ENCODE measurements around the gene MAPK14. TPM values are rescaled to one million over a fixed set of nuclear protein-coding genes. Genes with fewer than 3 reads are reported as not detected.

Gene MAPK14
- total and polyA plus RNA-seq, 3 donors from 2014 or later = 21.8 to 58.3 (median 57.3) TPM

DNA sequence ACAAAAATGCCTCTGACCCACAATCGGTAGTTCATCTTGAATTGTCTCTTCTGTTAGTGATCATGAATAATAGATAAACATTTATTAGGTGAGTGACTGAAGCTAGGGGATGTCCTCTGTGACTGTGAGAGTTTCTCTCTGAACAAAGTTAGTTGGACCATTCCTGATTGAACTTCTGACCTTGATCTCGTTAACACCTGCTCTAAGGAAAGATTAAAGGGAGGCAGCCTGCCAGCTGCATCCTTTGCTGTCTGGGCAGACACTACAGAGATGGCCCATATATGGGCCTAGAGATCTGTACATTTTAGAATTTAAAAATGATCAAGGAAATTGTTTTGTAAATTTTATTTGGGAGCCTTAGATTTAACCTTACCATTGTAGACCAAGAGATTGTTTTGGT, 27.3 kb downstream of the MAPK14 start:
- TF ChIP-seq, protein P1, sequence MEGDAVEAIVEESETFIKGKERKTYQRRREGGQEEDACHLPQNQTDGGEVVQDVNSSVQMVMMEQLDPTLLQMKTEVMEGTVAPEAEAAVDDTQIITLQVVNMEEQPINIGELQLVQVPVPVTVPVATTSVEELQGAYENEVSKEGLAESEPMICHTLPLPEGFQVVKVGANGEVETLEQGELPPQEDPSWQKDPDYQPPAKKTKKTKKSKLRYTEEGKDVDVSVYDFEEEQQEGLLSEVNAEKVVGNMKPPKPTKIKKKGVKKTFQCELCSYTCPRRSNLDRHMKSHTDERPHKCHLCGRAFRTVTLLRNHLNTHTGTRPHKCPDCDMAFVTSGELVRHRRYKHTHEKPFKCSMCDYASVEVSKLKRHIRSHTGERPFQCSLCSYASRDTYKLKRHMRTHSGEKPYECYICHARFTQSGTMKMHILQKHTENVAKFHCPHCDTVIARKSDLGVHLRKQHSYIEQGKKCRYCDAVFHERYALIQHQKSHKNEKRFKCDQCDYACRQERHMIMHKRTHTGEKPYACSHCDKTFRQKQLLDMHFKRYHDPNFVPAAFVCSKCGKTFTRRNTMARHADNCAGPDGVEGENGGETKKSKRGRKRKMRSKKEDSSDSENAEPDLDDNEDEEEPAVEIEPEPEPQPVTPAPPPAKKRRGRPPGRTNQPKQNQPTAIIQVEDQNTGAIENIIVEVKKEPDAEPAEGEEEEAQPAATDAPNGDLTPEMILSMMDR (IDR thresholded peaks at IDR 0.05) = no peak
- no peak for TF ChIP-seq POLR2A (IDR thresholded peaks at IDR 0.05)
- Histone ChIP-seq H3K9me3 (no peaks in the 10 kb centered on the region), H3K27me3 (no peaks in the 10 kb centered on the region), H3K4me3 (no peak overlapping the region), H3K4me1 (no peaks in the 10 kb centered on the region), H3K27ac (no peak overlapping the region), H3K36me3 (ENCODE audit: low read depth, missing control alignments) (no peaks in the 10 kb centered on the region)
- WGBS, 2 donors = 50 to 66% methylated on average over 2 of the region's 2 CpGs
- no peak for DNase-seq
- intact Hi-C loops (cut with DNase I; ENCODE audit: low total_unique reads) = no loop called here

DNA sequence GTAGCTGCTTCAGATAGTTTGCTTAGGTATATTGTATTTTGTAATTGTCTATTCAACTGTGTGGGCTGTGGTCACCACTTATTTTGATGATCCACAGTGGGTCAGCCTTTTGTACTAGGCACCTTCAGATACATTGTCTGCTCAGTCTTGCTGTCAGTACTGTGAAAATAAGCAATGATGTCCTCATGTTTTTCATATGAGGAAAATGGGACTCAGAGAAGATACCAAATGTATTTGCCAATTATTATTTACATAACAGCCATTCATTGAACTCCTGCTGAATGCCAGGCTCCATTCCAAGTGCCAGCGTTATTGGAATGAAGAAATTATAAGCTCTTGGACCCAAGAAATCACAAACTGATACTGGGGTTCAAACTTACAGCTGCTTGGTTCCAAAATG, 28.6 kb downstream of the MAPK14 start:
- intact Hi-C loops (cut with DNase I; ENCODE audit: low total_unique reads) = no loop called here
- H3K4me1 ChIP-seq = no peaks in the 10 kb centered on the region
- H3K9me3 ChIP-seq = no peaks in the 10 kb centered on the region
- no peaks in the 10 kb centered on the region for H3K36me3 ChIP-seq (ENCODE audit: low read depth, missing control alignments)
- WGBS, 2 donors = 72 to 74% methylated on average over 1 of the region's 1 CpG
- no peaks in the 10 kb centered on the region for H3K27me3 ChIP-seq
- no peak overlapping the region for H3K4me3 ChIP-seq
- no peak for DNase-seq
- H3K27ac ChIP-seq = no peak overlapping the region
- TF ChIP-seq POLR2A (IDR thresholded peaks at IDR 0.05) = no peak
- TF ChIP-seq, protein P1 (IDR thresholded peaks at IDR 0.05) = no peak

DNA sequence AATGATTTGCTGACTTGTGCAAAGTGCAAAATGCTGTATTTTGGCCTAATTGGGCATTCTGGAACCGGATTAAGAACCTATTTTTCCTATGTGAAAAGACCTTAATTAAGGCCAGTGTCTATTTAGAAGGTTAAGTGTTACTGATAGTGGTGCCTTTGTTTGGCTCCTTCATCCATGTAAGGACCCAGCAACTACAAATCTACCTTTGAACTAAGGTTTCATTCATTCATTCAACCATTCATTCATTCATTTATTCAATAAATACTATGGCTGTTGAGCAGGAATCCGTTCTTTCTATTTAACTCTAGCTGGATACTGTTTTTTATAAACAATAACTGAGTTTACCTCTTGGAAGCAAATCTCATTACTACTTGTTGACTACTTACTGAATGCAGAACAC, 33.6 kb downstream of the MAPK14 start:
- TF ChIP-seq, protein P1 (IDR thresholded peaks at IDR 0.05) = no peak
- TF ChIP-seq POLR2A (IDR thresholded peaks at IDR 0.05) = no peak
- Histone ChIP-seq H3K9me3 (no peaks in the 10 kb centered on the region), H3K4me3 (no peak overlapping the region), H3K27me3 (no peaks in the 10 kb centered on the region), H3K27ac (no peak overlapping the region), H3K36me3 (ENCODE audit: low read depth, missing control alignments) (no peaks in the 10 kb centered on the region), H3K4me1 (peaks cover 8% of the 10 kb centered on the region)
- 39 to 40% methylated on average over 2 of the region's 2 CpGs for WGBS, 2 donors
- DNase-seq = no peak
- intact Hi-C loops (cut with DNase I; ENCODE audit: low total_unique reads) = no loop called here

DNA sequence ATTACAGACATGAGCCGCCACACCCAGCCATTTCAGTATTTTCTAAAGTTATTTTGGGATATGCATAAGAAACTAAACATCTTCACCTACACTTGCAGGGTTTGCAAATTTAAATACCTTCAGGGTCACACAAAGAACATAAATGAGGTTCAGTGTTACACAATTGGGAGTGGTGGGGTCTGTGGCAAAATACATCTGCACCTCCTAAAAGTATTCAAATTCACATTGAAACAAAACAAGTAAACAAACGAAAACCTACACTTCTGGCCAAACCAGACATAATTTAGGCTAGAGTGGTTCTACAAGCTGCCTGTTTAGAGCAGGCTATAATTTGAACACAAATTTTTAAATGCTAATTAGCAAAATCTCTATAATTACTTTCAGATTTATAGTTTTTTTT, 34.6 kb downstream of the MAPK14 start:
- Histone ChIP-seq H3K27ac (no peak overlapping the region), H3K27me3 (no peaks in the 10 kb centered on the region), H3K36me3 (ENCODE audit: low read depth, missing control alignments) (no peaks in the 10 kb centered on the region), H3K9me3 (no peaks in the 10 kb centered on the region), H3K4me1 (peaks cover 8% of the 10 kb centered on the region), H3K4me3 (no peak overlapping the region)
- TF ChIP-seq, protein P1 (IDR thresholded peaks at IDR 0.05) = no peak
- TF ChIP-seq POLR2A (IDR thresholded peaks at IDR 0.05) = no peak
- WGBS, 2 donors = 93 to 94% methylated on average over 2 of the region's 2 CpGs
- DNase-seq = no peak
- intact Hi-C loops (cut with DNase I; ENCODE audit: low total_unique reads) = no loop called here

DNA sequence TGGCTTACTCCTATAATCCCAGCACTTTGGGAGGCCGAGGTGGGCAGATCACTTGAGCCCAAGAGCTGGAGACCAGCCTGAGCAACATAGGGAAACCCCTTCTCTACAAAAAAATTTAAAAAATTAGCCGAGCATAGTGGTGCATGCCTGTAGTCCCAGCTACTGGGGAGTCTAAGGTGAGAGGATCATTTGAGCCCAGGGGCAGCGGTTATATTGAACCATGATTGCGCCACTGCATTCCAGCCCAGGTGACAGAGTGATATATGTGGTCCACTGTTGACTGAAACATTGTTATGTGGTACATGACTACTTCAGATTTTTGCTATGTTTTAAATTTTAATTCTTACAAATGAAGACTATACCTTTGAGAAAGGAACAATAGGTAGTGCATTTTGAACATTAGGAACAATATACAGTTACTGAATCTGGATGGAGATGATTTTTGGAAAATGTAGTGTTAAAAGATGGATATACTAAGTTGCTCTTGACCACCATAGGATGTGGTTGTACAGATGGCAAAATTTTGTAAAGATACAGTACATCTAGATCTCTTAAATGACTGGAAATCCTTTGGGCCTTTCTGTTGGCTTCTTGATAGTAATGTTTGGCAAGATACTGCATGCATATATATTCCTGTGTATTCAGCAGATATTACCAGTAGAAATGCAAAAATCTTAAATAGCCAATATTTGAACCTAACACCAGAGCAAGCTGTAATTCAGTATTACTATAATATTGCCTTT, 35.9 kb downstream of the MAPK14 start:
- no peaks in the 10 kb centered on the region for H3K27me3 ChIP-seq
- WGBS, 2 donors = 92 to 98% methylated on average over 4 of the region's 4 CpGs
- no peaks in the 10 kb centered on the region for H3K9me3 ChIP-seq
- peaks cover 8% of the 10 kb centered on the region for H3K4me1 ChIP-seq
- no peak for TF ChIP-seq POLR2A (IDR thresholded peaks at IDR 0.05)
- TF ChIP-seq, protein P1 (IDR thresholded peaks at IDR 0.05) = no peak
- intact Hi-C loops (cut with DNase I; ENCODE audit: low total_unique reads) = no loop called here
- no peak overlapping the region for H3K27ac ChIP-seq
- no peak for DNase-seq
- no peaks in the 10 kb centered on the region for H3K36me3 ChIP-seq (ENCODE audit: low read depth, missing control alignments)
- H3K4me3 ChIP-seq = no peak overlapping the region
